ENCODE results near the gene NHSL1.
"Not testable (repeated sequence)": the region's sequence is repeated elsewhere in the genome, so short reads cannot be mapped to it uniquely, and the experiment has no call there.

Gene NHSL1

GRCh38 chr6:138455746-138456400 is 43.4 kb downstream of the NHSL1 start:
- peak; percentile 17 for DNase-seq (ENCODE audit: low read depth)

- DNase-seq (ENCODE audit: low read depth): peak; percentile 40
Observed at GRCh38 chr6:138454981-138455706, 44.1 kb downstream of the NHSL1 start.

- no peak for DNase-seq (ENCODE audit: low read depth)
Observed at GRCh38 chr6:138451043-138451442, 48.3 kb downstream of the NHSL1 start.

GRCh38 chr6:138450445-138450844 is 48.8 kb downstream of the NHSL1 start:
- DNase-seq (ENCODE audit: low read depth): no peak

GRCh38 chr6:138446821-138447220 is 52.5 kb downstream of the NHSL1 start:
- DNase-seq (ENCODE audit: low read depth): no peak

GRCh38 chr6:138443979-138444378 is 55.3 kb downstream of the NHSL1 start:
- no peak for DNase-seq (ENCODE audit: low read depth)

- DNase-seq (ENCODE audit: low read depth): no peak
Observed at GRCh38 chr6:138442663-138443062, 56.6 kb downstream of the NHSL1 start.

- no peak for DNase-seq (ENCODE audit: low read depth)
Observed at GRCh38 chr6:138441965-138442364, 57.3 kb downstream of the NHSL1 start.

GRCh38 chr6:138440758-138441357 is 58.4 kb downstream of the NHSL1 start:
- DNase-seq (ENCODE audit: low read depth): no peak

GRCh38 chr6:138440296-138440695 is 59.0 kb downstream of the NHSL1 start:
- no peak for DNase-seq (ENCODE audit: low read depth)

- DNase-seq (ENCODE audit: low read depth): no peak
Observed at GRCh38 chr6:138439546-138439945, 59.7 kb downstream of the NHSL1 start.

GRCh38 chr6:138434925-138435324 is 64.4 kb downstream of the NHSL1 start:
- DNase-seq (ENCODE audit: low read depth): no peak

GRCh38 chr6:138434096-138434495 is 65.2 kb downstream of the NHSL1 start:
- no peak for DNase-seq (ENCODE audit: low read depth)

GRCh38 chr6:138432063-138432356 is 67.3 kb downstream of the NHSL1 start:
- DNase-seq (ENCODE audit: low read depth): no peak

GRCh38 chr6:138431256-138432062 is 67.8 kb downstream of the NHSL1 start:
- no peak for DNase-seq (ENCODE audit: low read depth)

GRCh38 chr6:138430361-138431145 is 68.7 kb downstream of the NHSL1 start:
- DNase-seq (ENCODE audit: low read depth): no peak

GRCh38 chr6:138429761-138430160 is 69.5 kb downstream of the NHSL1 start:
- no peak for DNase-seq (ENCODE audit: low read depth)

- no peak for DNase-seq (ENCODE audit: low read depth)
Observed at GRCh38 chr6:138428944-138429598, 70.2 kb downstream of the NHSL1 start.

- no peak for DNase-seq (ENCODE audit: low read depth)
Observed at GRCh38 chr6:138427701-138428100, 71.6 kb downstream of the NHSL1 start.

- DNase-seq (ENCODE audit: low read depth): no peak
Observed at GRCh38 chr6:138426500-138427123, 72.7 kb downstream of the NHSL1 start.

- DNase-seq (ENCODE audit: low read depth): not testable (repeated sequence)
Observed at GRCh38 chr6:138425256-138425655, 74.0 kb downstream of the NHSL1 start.
